Loucy (cell line): Measurements from ENCODE around the gene TXNL4A.

Experiments
- H2AFZ ChIP-seq: fragments of 200-600 bp; sonication (generic); 2 replicates; pipeline ENCODE4 v1.6.0; 2016; ENCODE audit warnings: antibody characterized with exemption, mild to moderate bottlenecking, low read length, moderate library complexity
- H3F3A ChIP-seq: fragments of 200-600 bp; 2 replicates; pipeline ENCODE4 v1.6.0; 2016; ENCODE audit warnings: antibody characterized with exemption, low read depth, mild to moderate bottlenecking
- H3K27me3 ChIP-seq: fragments of 200-600 bp; sonication (generic); 2 replicates; pipeline ENCODE4 v1.6.1; 2014; ENCODE audit warnings: low read length, mild to moderate bottlenecking; ENCODE audit not compliant: insufficient read depth, poor library complexity, severe bottlenecking
- H3K36me3 ChIP-seq: fragments of 200-600 bp; sonication (generic); 2 replicates; pipeline ENCODE4 v1.6.1; 2016; ENCODE audit warnings: low read length; ENCODE audit not compliant: insufficient read depth
- H3K4me1 ChIP-seq: fragments of 200-600 bp; sonication (generic); 2 replicates; pipeline ENCODE4 v1.5.1; 2014; ENCODE audit warnings: low read length, mild to moderate bottlenecking; ENCODE audit not compliant: insufficient read depth, poor library complexity, severe bottlenecking
- H3K4me2 ChIP-seq: fragments of 200-600 bp; sonication (generic); 2 replicates; pipeline ENCODE4 v1.6.0; 2014; ENCODE audit warnings: antibody characterized with exemption, low read length, low read depth, mild to moderate bottlenecking; ENCODE audit not compliant: poor library complexity, severe bottlenecking
- H3K4me3 ChIP-seq: fragments of 200-600 bp; sonication (generic); 2 replicates; pipeline ENCODE4 v1.5.1; 2014; ENCODE audit warnings: low read length, mild to moderate bottlenecking, mixed read lengths; ENCODE audit not compliant: poor library complexity, severe bottlenecking
- H3K79me2 ChIP-seq: fragments of 200-600 bp; sonication (generic); 2 replicates; pipeline ENCODE4 v1.6.1; 2014; ENCODE audit warnings: low read length; ENCODE audit not compliant: insufficient read depth
- H3K9ac ChIP-seq: fragments of 200-600 bp; sonication (generic); 2 replicates; pipeline ENCODE4 v1.6.0; 2014; ENCODE audit warnings: mild to moderate bottlenecking, low read depth, low read length, moderate library complexity; ENCODE audit not compliant: poor library complexity, severe bottlenecking
- H3K9me2 ChIP-seq: fragments of 200-600 bp; sonication (generic); replicated peaks from 2 replicates; pipeline ENCODE4 v1.6.1; 2016; ENCODE audit warnings: low read depth, low read length, mixed read lengths
- H3K9me3 ChIP-seq: fragments of 200-600 bp; sonication (generic); 2 replicates; pipeline ENCODE4 v1.6.1; 2014; ENCODE audit warnings: mild to moderate bottlenecking, antibody characterized with exemption, low read length, low read depth; ENCODE audit not compliant: insufficient read depth
- H4K20me1 ChIP-seq: fragments of 200-600 bp; sonication (generic); 2 replicates; pipeline ENCODE4 v1.6.0; 2014; ENCODE audit warnings: antibody characterized with exemption, low read length, mild to moderate bottlenecking; ENCODE audit not compliant: insufficient read depth, poor library complexity, severe bottlenecking
- CTCF ChIP-seq: fragments of 200-600 bp; sonication (generic); conservative IDR thresholded peaks from 2 replicates; pipeline ENCODE4 v1.5.1; 2014; ENCODE audit warnings: mild to moderate bottlenecking, antibody characterized with exemption, low read length
- EZH2phosphoT487 ChIP-seq: fragments of 200-600 bp; IDR thresholded peaks from 2 replicates; pipeline ENCODE4 v1.6.1; 2018; ENCODE audit warnings: antibody characterized with exemption, mild to moderate bottlenecking, moderate library complexity, borderline replicate concordance

TXNL4A gene

GRCh38 chr18:79947881-79948610, 40.3 kb downstream of the TXNL4A start:
- peak overlapping the region; percentile 83 for H3K4me3 ChIP-seq
- H3K79me2 ChIP-seq = peaks cover 64% of the 10 kb centered on the region
- peak overlapping the region; percentile 92 for H3K4me2 ChIP-seq
- H3F3A ChIP-seq = no peaks in the 10 kb centered on the region
- H3K9me2 ChIP-seq = no peaks in the 10 kb centered on the region
- H3K36me3 ChIP-seq = no peaks in the 10 kb centered on the region; the same call in 1 of the 2 replicates
- H3K9ac ChIP-seq = no peak overlapping the region
- no peak for TF ChIP-seq EZH2phosphoT487
- TF ChIP-seq CTCF = no peak
- peaks cover 21% of the 10 kb centered on the region for H4K20me1 ChIP-seq
- no peaks in the 10 kb centered on the region for H3K9me3 ChIP-seq
- H2AFZ ChIP-seq = no peak overlapping the region
- H3K27me3 ChIP-seq = no peaks in the 10 kb centered on the region
- peaks cover 45% of the 10 kb centered on the region for H3K4me1 ChIP-seq

- TF ChIP-seq CTCF = no peak
- no peak for TF ChIP-seq EZH2phosphoT487
- Histone ChIP-seq H3K36me3 (peaks cover under 1% of the 10 kb centered on the region; the same call in 1 of the 2 replicates), H2AFZ (no peak overlapping the region), H3K9me2 (no peaks in the 10 kb centered on the region), H4K20me1 (peaks cover 21% of the 10 kb centered on the region), H3K4me3 (no peak overlapping the region), H3K9me3 (no peaks in the 10 kb centered on the region), H3K4me1 (peaks cover 45% of the 10 kb centered on the region), H3K27me3 (no peaks in the 10 kb centered on the region), H3K4me2 (peak overlapping the region; percentile 92), H3K9ac (no peak overlapping the region), H3F3A (no peaks in the 10 kb centered on the region), H3K79me2 (peaks cover 64% of the 10 kb centered on the region)
These were observed 41.2 kb downstream of the TXNL4A start for GRCh38 chr18:79947054-79947755.

- Histone ChIP-seq H4K20me1 (peaks cover 20% of the 10 kb centered on the region), H3K9me3 (no peaks in the 10 kb centered on the region), H3K4me2 (peak overlapping the region; percentile 54), H2AFZ (no peak overlapping the region), H3F3A (no peaks in the 10 kb centered on the region), H3K4me1 (peaks cover 43% of the 10 kb centered on the region), H3K27me3 (no peaks in the 10 kb centered on the region), H3K36me3 (peaks cover 11% of the 10 kb centered on the region; the same call in 1 of the 2 replicates), H3K79me2 (peaks cover 62% of the 10 kb centered on the region), H3K9ac (peak overlapping the region; percentile 16), H3K4me3 (no peak overlapping the region), H3K9me2 (no peaks in the 10 kb centered on the region)
- no peak for TF ChIP-seq EZH2phosphoT487
- TF ChIP-seq CTCF = no peak
These were observed 43.0 kb downstream of the TXNL4A start for GRCh38 chr18:79945118-79946042.
